22Rv1 (cell line): ENCODE measurements around the gene OLFML2B.
A peak's percentile ranks its signal among the peaks of the same experiment; 100 is the strongest.

Experiments
- H3K27ac ChIP-seq: fragments of 450-650 bp; 2 replicates; pipeline ENCODE4 v1.5.1; 2017
- ZFX ChIP-seq: fragments of 450-650 bp; IDR thresholded peaks from 2 replicates; pipeline ENCODE4 v1.6.1; 2017; ENCODE audit warnings: antibody characterized with exemption, borderline replicate concordance
- TF ChIP-seq, protein P1 (sequence below): fragments of 450-650 bp; IDR thresholded peaks from 2 replicates; pipeline ENCODE4 v1.5.1; 2017; ENCODE audit warnings: mild to moderate bottlenecking

Gene OLFML2B

DNA sequence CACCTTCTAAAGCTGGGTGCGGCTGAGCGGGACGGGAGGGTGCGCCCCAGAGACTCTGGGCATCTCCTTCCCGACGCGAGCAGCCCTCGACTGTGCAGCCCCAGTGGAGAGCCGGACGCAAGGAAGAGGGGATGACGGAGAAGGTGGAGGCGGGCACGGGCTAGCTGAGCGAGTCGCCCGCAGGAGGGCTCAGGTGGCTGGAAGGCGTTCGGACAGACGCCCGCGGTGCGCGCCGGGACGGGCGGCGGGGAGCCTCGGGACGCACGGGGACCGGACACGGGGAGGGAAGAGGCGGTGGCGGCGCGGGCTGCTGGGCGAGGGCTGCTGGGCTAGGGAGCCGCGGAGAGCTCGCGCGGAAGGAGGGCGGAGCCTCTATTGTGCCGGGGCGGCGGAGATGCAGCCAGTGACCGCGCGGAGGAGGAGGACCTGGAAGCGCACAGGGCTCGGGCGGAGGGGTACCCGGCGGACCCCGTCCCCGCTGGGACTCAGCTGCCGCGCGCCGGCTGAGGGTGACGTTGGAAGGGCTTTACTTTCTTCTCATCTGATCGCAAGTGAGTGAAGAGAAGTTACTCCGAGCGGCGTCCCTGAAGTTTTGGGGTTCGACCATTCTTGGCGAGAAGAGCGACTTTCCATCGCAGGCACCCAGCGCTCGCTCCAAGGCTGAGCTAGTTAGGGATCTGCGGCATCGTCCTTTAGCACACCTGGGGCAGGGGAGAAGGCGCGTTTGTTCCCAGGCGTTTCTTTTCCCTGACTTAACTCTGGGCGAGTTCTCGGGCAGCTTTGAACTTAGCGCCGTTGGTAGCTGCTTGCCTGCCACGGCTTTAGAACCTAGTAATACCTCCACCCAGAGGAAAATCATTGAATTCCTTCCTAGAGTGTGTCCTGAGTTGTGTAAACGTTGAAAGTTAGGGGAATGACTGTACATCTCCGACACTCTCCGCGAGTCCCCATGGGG lies at the start of gene OLFML2B:
Gene OLFML2B (minus strand): TSS at position 323 of the 955 bp plus-strand sequence. CDS start 439 bp downstream, outside the sequence.
- H3K27ac ChIP-seq: no peak within 1 kb of the TSS
- TF ChIP-seq ZFX: no peak
- TF ChIP-seq, protein P1, sequence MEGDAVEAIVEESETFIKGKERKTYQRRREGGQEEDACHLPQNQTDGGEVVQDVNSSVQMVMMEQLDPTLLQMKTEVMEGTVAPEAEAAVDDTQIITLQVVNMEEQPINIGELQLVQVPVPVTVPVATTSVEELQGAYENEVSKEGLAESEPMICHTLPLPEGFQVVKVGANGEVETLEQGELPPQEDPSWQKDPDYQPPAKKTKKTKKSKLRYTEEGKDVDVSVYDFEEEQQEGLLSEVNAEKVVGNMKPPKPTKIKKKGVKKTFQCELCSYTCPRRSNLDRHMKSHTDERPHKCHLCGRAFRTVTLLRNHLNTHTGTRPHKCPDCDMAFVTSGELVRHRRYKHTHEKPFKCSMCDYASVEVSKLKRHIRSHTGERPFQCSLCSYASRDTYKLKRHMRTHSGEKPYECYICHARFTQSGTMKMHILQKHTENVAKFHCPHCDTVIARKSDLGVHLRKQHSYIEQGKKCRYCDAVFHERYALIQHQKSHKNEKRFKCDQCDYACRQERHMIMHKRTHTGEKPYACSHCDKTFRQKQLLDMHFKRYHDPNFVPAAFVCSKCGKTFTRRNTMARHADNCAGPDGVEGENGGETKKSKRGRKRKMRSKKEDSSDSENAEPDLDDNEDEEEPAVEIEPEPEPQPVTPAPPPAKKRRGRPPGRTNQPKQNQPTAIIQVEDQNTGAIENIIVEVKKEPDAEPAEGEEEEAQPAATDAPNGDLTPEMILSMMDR: peak; percentile 27; the same call in 1 of the 2 replicates

DNA sequence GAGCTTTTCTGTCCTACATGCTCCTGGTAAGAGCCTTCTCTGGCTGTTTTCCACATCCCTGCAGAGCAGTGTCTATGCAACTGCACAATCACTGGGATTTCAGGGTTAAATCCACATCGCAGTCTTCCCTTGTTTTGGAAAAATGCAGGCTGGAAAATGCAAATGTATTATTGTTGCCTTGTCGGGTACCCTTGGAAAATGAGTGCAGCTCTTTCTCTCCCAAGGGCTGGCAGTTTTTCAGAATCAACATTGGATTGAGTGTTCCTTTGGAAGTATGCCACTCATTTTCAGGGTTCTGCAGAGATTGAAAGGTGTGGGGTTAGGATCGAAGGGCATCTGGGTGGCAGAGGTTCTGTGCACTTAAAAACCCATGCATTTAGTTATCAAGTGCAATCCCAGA lies 49.1 kb upstream of the OLFML2B start:
- TF ChIP-seq, protein P1: no peak
- no peak for TF ChIP-seq ZFX

DNA sequence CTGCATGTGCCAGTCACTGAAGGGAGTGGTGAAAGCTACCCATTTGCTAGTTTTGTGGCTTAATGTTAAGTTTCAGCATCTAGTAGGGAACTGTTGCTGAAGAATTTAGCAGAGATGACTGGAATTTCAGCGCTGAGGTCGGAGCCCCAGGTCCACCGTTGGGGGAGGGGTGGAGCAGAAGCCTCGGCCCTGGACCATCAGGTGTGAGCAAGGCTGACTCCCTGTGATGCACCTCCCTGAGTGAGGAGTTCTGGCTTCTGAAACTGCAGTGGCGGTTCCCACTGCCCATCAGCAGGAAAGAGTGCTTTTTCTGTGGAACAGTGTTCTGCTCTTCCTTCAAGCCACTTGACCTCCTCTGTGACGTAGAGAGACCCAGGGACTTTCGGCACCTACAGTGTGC lies 47.2 kb upstream of the OLFML2B start:
- no peak for TF ChIP-seq ZFX
- TF ChIP-seq, protein P1: no peak
- H3K27ac ChIP-seq: no peak overlapping the region

More for the DNA sequence above, 49.1 kb upstream of the OLFML2B start:
- H3K27ac ChIP-seq: no peak overlapping the region

DNA sequence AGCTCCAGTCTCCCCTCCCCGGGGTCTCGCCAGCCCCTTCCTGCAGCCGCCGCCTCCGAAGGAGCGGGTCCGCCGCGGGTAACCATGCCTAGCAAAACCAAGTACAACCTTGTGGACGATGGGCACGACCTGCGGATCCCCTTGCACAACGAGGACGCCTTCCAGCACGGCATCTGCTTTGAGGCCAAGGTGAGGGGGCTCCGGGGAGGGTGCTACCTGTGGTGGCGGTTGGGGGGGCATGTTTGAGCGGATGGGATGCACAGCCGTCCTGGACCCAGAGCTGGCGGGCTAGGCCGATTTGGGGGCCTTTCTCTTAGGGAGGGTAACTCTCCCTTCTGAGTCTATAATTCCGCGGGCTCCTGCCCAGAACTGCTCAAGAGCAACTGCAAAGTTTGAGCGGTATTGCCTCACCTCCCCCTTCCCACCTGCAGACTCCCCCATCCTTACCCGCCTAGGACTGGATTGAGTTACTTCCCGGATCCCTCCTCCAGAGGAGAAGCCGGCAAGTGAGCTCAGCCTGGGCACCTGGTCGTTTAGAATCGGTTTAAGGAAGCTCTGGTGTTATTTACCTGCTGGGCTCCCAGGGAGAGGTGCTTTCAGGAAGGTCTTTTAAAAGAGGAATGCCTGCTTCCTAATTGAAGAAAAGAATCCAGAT lies 46.6 kb upstream of the OLFML2B start:
- TF ChIP-seq, protein P1: no peak
- no peak for TF ChIP-seq ZFX
- peak overlapping the region; percentile 50 for H3K27ac ChIP-seq

DNA sequence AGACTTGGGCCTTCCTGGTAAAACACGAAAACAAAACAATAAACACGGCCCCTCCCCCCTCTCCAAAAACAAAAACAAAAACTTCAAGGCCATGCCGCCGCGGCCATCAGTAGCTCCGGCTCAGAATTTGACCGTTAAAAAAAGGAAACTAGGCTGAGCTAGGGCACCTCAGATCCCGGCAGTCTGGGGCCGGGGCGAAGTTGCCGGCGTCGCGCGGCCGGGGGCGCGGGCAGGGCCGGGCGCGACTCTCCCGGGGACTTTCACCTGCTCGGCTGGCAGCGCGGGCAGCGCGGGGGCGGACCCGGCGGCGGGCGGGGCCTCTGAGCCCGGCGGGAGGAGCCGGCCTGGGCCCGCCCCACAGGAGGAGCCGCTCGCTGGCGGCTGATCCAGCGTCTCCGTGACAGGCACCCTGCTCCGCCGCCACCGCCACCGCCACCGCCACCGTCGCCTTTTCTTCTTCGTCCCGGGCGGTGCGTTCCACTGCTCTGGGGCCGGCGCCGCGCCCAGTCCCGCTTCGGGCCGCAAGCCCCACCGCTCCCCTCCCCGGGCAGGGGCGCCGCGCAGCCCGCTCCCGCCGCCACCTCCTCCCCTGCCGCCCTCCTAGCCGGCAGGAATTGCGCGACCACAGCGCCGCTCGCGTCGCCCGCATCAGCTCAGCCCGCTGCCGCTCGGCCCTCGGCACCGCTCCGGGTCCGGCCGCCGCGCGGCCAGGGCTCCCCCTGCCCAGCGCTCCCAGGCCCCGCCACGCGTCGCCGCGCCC lies 45.8 kb upstream of the OLFML2B start, which contains the start of gene NOS1AP:
Gene NOS1AP (plus strand): TSS at position 358 of the 760 bp plus-strand sequence. CDS start 487 bp downstream, outside the sequence.
- peak within 1 kb of the TSS; percentile 50 for H3K27ac ChIP-seq
- TF ChIP-seq ZFX: no peak
- TF ChIP-seq, protein P1: peak; percentile 58

DNA sequence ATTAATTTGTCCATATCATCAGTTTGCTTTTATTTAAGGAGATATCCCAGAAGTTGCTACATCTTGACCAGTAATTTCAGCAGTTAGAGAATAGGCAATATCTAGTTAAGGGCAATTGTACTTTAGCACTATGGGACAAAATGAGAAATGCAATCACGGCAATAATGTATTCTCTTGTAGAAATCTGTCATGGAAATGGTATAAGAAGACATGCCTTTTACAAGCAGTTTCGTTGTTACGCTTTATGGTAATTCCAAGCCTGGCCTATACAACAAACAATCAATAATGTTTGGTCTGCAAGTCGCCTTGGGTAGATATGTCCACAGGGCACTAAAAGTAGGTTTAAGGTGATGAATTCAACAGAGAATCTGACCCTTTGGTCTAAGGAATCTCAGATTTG lies 44.6 kb upstream of the OLFML2B start:
- no peak overlapping the region for H3K27ac ChIP-seq
- TF ChIP-seq, protein P1: no peak
- no peak for TF ChIP-seq ZFX
